ENCODE results near the gene YWHAH.

DNA sequence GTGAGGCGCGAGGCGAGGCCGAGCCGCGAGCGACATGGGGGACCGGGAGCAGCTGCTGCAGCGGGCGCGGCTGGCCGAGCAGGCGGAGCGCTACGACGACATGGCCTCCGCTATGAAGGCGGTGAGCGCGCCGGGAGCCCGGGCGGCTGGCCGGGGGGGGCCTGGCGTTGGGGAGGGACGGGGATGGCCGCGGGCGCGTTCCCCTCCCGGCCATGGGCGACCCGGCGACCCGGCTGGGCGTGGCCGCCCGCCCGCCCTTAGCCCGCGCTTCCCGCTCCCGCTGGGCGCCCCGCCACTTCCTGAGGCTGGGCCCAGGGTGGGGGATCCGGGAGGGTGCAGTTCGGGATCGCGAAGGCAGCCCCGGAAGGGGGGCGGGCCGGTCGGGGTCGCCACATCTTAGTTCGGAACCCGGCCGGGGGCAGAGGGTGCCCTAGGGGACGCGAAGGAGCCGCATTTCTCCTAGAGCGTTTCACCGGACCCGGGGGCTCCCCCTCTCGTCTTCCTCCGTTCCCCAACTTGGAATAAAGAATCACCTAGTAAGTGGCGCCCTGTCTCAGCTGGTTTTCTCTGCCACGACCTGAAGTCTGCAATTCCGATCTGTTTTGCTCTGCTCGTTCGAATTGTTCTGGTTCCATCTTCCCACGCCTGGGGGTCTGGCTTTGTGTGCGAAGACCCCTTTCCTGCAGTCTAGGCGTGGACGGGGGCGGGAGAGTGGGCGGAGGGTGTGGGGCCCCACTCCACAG lies 536 bp downstream of the YWHAH start:
- TF ChIP-seq, protein P1, sequence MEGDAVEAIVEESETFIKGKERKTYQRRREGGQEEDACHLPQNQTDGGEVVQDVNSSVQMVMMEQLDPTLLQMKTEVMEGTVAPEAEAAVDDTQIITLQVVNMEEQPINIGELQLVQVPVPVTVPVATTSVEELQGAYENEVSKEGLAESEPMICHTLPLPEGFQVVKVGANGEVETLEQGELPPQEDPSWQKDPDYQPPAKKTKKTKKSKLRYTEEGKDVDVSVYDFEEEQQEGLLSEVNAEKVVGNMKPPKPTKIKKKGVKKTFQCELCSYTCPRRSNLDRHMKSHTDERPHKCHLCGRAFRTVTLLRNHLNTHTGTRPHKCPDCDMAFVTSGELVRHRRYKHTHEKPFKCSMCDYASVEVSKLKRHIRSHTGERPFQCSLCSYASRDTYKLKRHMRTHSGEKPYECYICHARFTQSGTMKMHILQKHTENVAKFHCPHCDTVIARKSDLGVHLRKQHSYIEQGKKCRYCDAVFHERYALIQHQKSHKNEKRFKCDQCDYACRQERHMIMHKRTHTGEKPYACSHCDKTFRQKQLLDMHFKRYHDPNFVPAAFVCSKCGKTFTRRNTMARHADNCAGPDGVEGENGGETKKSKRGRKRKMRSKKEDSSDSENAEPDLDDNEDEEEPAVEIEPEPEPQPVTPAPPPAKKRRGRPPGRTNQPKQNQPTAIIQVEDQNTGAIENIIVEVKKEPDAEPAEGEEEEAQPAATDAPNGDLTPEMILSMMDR (IDR thresholded peaks at IDR 0.05; ENCODE audit: insufficient read depth, low read length, poor library complexity, severe bottlenecking), result no peak
- no peak for TF ChIP-seq EZH2phosphoT487 (conservative IDR thresholded peaks at IDR 0.05; ENCODE audit: low read length)
